Measurements from ENCODE around the gene KIF5A.

GRCh38 chr12:57535764-57536596 lies 13.9 kb upstream of the KIF5A start:
- TF ChIP-seq CTCF (IDR thresholded peaks at IDR 0.05) (no peak), ZFX (IDR thresholded peaks at IDR 0.05; ENCODE audit: borderline replicate concordance) (no peak)

Data from 22Rv1 (cell line).